SH-SY5Y (cell line): Measurements from ENCODE around the gene LCP2.

Experiments used
- GATA2 ChIP-seq: IDR thresholded peaks from 2 replicates; pipeline ENCODE4 v1.6.1; 2011; ENCODE audit warnings: mild to moderate bottlenecking, low read depth, low read length
- GATA3 ChIP-seq: IDR thresholded peaks from 2 replicates; pipeline ENCODE4 v1.6.1; 2011; ENCODE audit warnings: low read depth, mild to moderate bottlenecking, low read length, moderate library complexity

GRCh38 chr5:170261528-170262043 is 36.0 kb downstream of the LCP2 start:
- TF ChIP-seq GATA2 = no peak
- no peak for TF ChIP-seq GATA3
